ENCODE results near the gene CST5. TPM values are rescaled to one million over a fixed set of nuclear protein-coding genes. Genes with fewer than 3 reads are reported as not detected.

Gene CST5
- total and polyA plus RNA-seq, 2 experiments from 2014 or later, result not detected

DNA sequence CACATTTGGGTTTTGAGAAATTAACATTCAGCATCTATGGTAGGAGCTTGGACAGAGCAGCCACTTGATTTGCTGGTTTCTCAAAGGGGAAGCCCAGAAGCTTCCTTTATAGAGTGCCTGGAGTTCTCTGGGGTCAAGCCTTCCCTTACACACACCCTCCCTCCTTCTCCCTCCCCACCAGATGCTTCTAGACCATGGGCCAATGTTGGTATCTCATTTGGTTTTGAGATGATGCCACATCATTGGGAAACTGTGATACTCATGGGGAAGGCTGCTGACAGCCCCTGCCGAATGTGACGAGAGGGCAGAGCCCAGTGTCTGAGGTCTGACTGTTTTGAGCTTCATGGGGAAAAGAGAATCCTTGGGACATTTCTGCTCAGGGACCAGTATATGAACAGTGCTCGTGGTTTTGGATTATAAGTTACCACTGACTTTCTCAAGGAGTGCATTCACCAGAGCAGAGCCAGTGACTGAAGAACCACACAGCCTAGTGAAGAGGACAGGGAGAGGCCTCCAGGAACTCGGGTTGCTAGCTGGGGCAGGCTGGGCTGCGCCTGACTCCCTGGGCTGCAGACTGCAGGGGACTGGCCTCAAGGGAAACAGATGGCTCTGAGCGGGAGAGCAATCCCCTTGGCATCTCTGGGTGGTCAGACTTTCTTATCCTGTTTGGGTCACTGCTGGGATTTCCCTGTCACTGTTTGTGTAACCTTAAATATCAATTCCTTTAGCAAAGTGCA, 46.4 kb upstream of the CST5 start:
- Mint-ChIP-seq H3K9me3 (peaks cover 4% of the 10 kb centered on the region; the same call in 1 of the 3 replicates), H3K4me1 (no peaks in the 10 kb centered on the region), H3K4me3 (no peak overlapping the region), H3K27ac (no peak overlapping the region), H3K36me3 (ENCODE audit: low read depth) (no peaks in the 10 kb centered on the region; the same call in 2 of the 3 replicates), H3K27me3 (ENCODE audit: insufficient read depth, low read depth, poor library complexity) (no peaks in the 10 kb centered on the region)
- Histone ChIP-seq H3K4me2 (no peak overlapping the region), H3F3A (replicated peaks; ENCODE audit: low read depth) (no peaks in the 10 kb centered on the region), H3K4me3 (no peak overlapping the region), H4K20me1 (replicated peaks; ENCODE audit: insufficient read depth) (no peaks in the 10 kb centered on the region), H3K27me3 (ENCODE audit: insufficient read depth) (no peaks in the 10 kb centered on the region), H3K4me1 (ENCODE audit: insufficient read depth) (no peaks in the 10 kb centered on the region), H3K9me2 (ENCODE audit: insufficient read depth) (no peaks in the 10 kb centered on the region), H3K27ac (ENCODE audit: low read depth) (no peak overlapping the region), H3K36me3 (ENCODE audit: insufficient read depth) (no peaks in the 10 kb centered on the region), H2AFZ (no peak overlapping the region), H3K79me2 (replicated peaks; ENCODE audit: insufficient read depth) (no peaks in the 10 kb centered on the region)
- DNase-seq (ENCODE audit: low spot score) (no peak), ATAC-seq (no peak; the same call in 2 of the 3 replicates)
- TF ChIP-seq JUNB (IDR thresholded peaks at IDR 0.05; ENCODE audit: unreplicated experiment) (no peak), ZNF114 (CRISPR knock-in tag; IDR thresholded peaks at IDR 0.05) (no peak), EZH2 (IDR thresholded peaks at IDR 0.05; ENCODE audit: low read depth, unreplicated experiment) (no peak), NANOG (IDR thresholded peaks at IDR 0.05; ENCODE audit: borderline replicate concordance) (no peak), CREB1 (CRISPR knock-in tag; IDR thresholded peaks at IDR 0.05; ENCODE audit: low read depth) (no peak), POLR2AphosphoS5 (IDR thresholded peaks at IDR 0.05; ENCODE audit: low read depth) (no peak), ZNF331 (CRISPR knock-in tag; IDR thresholded peaks at IDR 0.05; ENCODE audit: low read depth) (no peak), STAT1 (IDR thresholded peaks at IDR 0.05; ENCODE audit: unreplicated experiment) (no peak)
- TF ChIP-seq, protein P1, sequence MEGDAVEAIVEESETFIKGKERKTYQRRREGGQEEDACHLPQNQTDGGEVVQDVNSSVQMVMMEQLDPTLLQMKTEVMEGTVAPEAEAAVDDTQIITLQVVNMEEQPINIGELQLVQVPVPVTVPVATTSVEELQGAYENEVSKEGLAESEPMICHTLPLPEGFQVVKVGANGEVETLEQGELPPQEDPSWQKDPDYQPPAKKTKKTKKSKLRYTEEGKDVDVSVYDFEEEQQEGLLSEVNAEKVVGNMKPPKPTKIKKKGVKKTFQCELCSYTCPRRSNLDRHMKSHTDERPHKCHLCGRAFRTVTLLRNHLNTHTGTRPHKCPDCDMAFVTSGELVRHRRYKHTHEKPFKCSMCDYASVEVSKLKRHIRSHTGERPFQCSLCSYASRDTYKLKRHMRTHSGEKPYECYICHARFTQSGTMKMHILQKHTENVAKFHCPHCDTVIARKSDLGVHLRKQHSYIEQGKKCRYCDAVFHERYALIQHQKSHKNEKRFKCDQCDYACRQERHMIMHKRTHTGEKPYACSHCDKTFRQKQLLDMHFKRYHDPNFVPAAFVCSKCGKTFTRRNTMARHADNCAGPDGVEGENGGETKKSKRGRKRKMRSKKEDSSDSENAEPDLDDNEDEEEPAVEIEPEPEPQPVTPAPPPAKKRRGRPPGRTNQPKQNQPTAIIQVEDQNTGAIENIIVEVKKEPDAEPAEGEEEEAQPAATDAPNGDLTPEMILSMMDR (conservative IDR thresholded peaks at IDR 0.05; ENCODE audit: low read depth in 2 of 2), result no peak
- TF ChIP-seq, protein P2, sequence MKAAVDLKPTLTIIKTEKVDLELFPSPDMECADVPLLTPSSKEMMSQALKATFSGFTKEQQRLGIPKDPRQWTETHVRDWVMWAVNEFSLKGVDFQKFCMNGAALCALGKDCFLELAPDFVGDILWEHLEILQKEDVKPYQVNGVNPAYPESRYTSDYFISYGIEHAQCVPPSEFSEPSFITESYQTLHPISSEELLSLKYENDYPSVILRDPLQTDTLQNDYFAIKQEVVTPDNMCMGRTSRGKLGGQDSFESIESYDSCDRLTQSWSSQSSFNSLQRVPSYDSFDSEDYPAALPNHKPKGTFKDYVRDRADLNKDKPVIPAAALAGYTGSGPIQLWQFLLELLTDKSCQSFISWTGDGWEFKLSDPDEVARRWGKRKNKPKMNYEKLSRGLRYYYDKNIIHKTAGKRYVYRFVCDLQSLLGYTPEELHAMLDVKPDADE (IDR thresholded peaks at IDR 0.05), result no peak
- TF ChIP-seq, protein P3, sequence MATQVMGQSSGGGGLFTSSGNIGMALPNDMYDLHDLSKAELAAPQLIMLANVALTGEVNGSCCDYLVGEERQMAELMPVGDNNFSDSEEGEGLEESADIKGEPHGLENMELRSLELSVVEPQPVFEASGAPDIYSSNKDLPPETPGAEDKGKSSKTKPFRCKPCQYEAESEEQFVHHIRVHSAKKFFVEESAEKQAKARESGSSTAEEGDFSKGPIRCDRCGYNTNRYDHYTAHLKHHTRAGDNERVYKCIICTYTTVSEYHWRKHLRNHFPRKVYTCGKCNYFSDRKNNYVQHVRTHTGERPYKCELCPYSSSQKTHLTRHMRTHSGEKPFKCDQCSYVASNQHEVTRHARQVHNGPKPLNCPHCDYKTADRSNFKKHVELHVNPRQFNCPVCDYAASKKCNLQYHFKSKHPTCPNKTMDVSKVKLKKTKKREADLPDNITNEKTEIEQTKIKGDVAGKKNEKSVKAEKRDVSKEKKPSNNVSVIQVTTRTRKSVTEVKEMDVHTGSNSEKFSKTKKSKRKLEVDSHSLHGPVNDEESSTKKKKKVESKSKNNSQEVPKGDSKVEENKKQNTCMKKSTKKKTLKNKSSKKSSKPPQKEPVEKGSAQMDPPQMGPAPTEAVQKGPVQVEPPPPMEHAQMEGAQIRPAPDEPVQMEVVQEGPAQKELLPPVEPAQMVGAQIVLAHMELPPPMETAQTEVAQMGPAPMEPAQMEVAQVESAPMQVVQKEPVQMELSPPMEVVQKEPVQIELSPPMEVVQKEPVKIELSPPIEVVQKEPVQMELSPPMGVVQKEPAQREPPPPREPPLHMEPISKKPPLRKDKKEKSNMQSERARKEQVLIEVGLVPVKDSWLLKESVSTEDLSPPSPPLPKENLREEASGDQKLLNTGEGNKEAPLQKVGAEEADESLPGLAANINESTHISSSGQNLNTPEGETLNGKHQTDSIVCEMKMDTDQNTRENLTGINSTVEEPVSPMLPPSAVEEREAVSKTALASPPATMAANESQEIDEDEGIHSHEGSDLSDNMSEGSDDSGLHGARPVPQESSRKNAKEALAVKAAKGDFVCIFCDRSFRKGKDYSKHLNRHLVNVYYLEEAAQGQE (IDR thresholded peaks at IDR 0.05; ENCODE audit: unreplicated experiment), result no peak
- TF ChIP-seq, protein P4, sequence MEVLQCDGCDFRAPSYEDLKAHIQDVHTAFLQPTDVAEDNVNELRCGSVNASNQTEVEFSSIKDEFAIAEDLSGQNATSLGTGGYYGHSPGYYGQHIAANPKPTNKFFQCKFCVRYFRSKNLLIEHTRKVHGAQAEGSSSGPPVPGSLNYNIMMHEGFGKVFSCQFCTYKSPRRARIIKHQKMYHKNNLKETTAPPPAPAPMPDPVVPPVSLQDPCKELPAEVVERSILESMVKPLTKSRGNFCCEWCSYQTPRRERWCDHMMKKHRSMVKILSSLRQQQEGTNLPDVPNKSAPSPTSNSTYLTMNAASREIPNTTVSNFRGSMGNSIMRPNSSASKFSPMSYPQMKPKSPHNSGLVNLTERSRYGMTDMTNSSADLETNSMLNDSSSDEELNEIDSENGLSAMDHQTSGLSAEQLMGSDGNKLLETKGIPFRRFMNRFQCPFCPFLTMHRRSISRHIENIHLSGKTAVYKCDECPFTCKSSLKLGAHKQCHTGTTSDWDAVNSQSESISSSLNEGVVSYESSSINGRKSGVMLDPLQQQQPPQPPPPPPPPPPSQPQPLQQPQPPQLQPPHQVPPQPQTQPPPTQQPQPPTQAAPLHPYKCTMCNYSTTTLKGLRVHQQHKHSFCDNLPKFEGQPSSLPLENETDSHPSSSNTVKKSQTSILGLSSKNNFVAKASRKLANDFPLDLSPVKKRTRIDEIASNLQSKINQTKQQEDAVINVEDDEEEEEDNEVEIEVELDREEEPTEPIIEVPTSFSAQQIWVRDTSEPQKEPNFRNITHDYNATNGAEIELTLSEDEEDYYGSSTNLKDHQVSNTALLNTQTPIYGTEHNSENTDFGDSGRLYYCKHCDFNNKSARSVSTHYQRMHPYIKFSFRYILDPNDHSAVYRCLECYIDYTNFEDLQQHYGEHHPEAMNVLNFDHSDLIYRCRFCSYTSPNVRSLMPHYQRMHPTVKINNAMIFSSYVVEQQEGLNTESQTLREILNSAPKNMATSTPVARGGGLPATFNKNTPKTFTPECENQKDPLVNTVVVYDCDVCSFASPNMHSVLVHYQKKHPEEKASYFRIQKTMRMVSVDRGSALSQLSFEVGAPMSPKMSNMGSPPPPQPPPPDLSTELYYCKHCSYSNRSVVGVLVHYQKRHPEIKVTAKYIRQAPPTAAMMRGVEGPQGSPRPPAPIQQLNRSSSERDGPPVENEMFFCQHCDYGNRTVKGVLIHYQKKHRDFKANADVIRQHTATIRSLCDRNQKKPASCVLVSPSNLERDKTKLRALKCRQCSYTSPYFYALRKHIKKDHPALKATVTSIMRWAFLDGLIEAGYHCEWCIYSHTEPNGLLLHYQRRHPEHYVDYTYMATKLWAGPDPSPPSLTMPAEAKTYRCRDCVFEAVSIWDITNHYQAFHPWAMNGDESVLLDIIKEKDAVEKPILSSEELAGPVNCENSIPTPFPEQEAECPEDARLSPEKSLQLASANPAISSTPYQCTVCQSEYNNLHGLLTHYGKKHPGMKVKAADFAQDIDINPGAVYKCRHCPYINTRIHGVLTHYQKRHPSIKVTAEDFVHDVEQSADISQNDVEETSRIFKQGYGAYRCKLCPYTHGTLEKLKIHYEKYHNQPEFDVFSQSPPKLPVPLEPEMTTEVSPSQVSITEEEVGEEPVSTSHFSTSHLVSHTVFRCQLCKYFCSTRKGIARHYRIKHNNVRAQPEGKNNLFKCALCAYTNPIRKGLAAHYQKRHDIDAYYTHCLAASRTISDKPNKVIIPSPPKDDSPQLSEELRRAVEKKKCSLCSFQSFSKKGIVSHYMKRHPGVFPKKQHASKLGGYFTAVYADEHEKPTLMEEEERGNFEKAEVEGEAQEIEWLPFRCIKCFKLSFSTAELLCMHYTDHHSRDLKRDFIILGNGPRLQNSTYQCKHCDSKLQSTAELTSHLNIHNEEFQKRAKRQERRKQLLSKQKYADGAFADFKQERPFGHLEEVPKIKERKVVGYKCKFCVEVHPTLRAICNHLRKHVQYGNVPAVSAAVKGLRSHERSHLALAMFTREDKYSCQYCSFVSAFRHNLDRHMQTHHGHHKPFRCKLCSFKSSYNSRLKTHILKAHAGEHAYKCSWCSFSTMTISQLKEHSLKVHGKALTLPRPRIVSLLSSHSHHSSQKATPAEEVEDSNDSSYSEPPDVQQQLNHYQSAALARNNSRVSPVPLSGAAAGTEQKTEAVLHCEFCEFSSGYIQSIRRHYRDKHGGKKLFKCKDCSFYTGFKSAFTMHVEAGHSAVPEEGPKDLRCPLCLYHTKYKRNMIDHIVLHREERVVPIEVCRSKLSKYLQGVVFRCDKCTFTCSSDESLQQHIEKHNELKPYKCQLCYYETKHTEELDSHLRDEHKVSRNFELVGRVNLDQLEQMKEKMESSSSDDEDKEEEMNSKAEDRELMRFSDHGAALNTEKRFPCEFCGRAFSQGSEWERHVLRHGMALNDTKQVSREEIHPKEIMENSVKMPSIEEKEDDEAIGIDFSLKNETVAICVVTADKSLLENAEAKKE (CRISPR knock-in tag; IDR thresholded peaks at IDR 0.05), result no peak
